ENCODE measurements around the gene NLGN3. TPM values are rescaled to one million over a fixed set of nuclear protein-coding genes. Genes with fewer than 3 reads are reported as not detected.

NLGN3 gene
- total RNA-seq, 2 donors from 2014 or later = 2.1 to 3.6 TPM

DNA sequence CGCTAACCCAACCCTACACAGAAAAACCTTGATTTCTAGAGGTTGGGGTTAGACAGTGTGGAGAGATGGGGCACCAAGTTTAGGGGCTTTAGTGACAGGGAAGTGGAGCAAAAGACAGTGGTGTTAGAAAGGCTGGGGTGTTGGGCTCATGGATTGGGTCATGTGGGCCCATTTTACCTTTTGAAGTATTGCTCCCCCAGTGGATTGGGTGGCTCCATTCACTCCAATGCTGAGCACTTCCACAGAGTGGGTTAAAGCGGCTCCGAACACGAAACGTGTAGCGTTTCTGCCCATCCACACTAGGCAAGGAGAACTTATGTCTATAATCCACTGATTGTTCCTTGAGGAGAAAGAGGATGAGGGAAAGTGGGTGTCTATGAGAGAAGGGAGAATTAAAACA is 35.6 kb upstream of the NLGN3 start:
- H3K36me3 Mint-ChIP-seq = peaks cover 52 to 65% of the 10 kb centered on the region in 2 donors
- H3K27ac Mint-ChIP-seq = peak overlapping the region; percentile 97 to 98
- DNase-seq (ENCODE audit: low spot score in 2 of 2) = no peak
- H3K9me3 Mint-ChIP-seq = no peaks in the 10 kb centered on the region
- no peak for ATAC-seq

DNA sequence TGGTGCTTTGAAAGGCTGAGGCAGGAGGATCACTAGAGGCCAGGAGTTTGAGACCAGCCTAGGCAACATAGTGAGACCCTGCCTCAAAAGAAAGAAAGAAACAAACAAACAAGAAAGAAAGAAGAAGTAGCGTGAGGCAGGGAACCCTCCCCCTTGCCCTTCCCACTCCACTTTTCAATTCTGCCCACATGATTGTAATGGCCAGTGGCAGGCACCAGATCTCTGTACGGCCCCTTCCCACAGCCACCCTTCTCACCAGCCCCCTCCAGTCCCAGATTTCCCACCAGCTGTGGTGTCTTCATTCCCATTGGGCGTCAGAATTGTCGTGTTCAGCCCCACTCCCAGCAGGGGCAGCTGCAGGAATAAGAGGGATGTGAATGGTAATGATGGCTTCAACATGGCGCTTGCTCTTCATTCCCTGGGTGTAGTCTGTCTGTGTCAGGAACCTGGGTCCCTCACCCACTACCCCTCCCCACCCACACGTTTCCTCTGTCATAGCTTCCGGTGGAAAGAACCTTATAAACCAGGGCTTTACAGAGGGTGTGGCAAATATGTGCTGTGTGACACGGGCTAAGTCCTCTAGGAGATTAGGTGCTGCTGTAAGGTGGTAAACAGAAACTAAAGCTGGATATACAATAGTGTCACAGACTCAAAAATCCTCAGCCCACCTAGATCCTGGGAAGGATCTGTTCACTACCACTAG is 33.3 kb upstream of the NLGN3 start, which contains the start of gene IL2RG:
Gene IL2RG, minus strand, starts transcription at position 437 of the 703 bp plus-strand sequence. Its CDS starts 38 bp downstream, at position 399.
- ATAC-seq (peak; percentile 89 to 94), DNase-seq (ENCODE audit: low spot score in 2 of 2) (peak; percentile 60 to 75)
- Mint-ChIP-seq H3K9me3 (no peaks in the 10 kb centered on the region), H3K27ac (peak within 1 kb of the TSS; percentile 96 to 98), H3K36me3 (peaks cover 44 to 49% of the 10 kb centered on the region in 2 donors)

DNA sequence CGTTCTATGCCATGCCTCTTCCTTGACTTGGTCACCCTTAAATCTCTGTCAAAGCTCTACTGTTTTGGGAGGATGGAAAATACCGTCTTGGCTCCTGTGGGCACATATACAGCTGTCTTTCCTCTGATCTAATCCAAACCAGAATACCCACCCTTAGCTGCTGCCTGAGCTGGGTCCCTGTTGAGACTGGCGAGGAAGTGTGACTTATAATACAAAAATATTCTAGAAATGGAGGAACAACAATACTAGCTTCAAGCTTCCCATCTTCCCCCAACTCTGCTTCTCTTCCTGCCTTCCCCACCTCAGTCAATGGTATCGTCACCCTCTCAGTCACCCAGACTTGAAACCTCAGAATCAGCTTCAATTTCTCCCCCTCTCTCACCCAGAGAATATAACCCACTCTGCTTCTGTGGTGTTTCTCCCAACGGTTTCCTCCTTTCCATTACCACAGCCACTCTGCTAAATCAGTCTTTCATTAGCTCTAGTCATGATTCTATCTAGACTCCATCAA is 32.7 kb upstream of the NLGN3 start:
- DNase-seq (ENCODE audit: low spot score in 2 of 2) (no peak), ATAC-seq (peak; percentile 50 to 54)
- H3K36me3 Mint-ChIP-seq = peaks cover 39 to 44% of the 10 kb centered on the region in 2 donors
- H3K27ac Mint-ChIP-seq = peak overlapping the region; percentile 96 to 98
- no peaks in the 10 kb centered on the region for H3K9me3 Mint-ChIP-seq

DNA sequence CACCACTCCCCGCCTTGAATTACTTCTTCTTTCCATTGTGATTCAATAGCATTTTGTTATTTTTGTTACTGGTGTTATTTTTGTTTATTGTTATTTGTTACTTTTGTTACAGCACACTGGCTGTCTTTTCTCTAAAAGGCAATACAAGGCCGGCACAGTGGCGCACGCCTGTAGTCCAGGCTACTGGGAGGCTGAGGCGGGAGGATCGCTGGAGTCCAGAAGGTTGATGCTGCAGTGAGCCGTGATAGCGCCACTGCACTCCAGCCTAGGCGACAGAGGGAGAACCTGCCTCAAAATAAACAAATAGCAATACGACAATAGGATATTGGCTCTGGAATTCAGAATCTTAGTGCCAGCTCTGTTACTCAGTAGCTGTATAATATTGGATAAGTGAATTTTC is 27.3 kb upstream of the NLGN3 start:
- ATAC-seq (no peak), DNase-seq (ENCODE audit: low spot score in 2 of 2) (no peak)
- Mint-ChIP-seq H3K9me3 (no peaks in the 10 kb centered on the region), H3K36me3 (no peaks in the 10 kb centered on the region), H3K27ac (no peak overlapping the region)

DNA sequence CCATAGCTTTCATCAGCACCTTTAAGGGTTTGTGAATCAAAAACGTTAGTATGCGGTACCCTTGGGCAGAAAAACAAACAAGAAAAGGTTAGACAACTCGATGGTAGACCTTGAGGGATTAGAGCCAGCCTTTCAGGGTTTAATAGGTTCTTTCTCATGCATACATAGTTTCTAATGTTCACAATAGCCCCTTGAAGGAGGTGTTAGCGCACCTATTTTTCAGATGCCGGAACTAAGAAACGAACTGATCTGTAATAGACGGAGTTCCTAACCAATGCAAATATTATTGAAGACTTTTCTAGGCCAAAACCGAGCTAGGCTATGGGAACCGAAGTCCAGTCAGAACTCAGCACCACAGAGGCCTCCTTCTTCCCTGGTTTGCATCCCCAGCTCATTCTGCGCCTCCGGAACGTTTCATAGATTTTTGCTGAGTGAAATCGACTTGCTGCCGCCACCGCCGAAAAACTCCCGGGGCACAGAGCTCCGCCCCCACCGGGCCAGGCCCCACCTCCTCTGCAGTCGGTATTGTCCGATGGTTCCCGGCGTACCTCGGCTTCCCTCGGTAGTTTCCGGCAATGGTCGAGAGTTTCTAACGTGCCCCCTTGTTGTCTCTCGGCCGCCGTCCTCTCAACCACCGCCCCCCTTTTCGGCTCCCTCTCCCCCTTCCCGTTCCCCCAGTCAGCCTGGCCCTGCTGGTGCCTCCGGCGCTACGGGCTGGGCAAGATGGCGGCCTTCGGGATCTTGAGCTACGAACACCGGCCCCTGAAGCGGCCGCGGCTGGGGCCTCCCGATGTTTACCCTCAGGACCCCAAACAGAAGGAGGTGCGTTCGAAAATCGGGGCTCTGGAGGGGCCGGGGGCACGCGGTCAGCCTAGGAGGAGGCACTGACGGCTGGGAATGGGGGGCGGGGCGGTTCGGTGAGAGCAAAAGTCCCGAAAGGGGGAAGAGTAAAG is 26.3 kb upstream of the NLGN3 start, which contains the start of gene MED12:
Gene MED12, plus strand, starts transcription at position 565 of the 953 bp plus-strand sequence. Its CDS starts 159 bp downstream, at position 724.
- no peaks in the 10 kb centered on the region for H3K9me3 Mint-ChIP-seq
- H3K36me3 Mint-ChIP-seq = no peaks in the 10 kb centered on the region
- ATAC-seq = peak; percentile 93 to 97
- H3K27ac Mint-ChIP-seq = peak within 1 kb of the TSS; percentile 82 to 84
- peak; percentile 78 for DNase-seq (ENCODE audit: low spot score in 2 of 2)

DNA sequence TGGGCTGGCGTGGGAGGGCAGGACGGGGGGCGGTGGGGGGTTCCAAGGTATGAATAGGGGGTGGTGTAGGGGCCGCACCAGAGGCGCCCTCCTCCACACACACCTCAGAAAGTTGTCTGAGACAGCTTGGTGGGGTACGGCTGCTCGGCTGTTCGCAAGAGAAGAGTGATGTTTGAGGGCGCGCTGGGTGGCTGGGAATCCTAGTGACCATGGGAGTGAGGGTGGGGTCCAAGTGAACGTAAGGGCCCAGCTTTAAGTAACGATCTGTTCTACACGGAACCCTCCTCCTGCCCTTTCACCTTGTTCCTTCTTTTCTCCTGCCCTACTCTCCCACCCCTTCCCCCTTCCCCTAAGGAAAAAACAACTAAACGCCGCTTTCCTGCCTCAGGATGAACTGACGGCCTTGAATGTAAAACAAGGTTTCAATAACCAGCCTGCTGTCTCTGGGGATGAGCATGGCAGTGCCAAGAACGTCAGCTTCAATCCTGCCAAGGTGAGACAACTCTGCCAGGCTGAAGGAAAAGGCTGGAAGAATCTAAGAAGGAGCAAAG is 25.6 kb upstream of the NLGN3 start:
- DNase-seq (ENCODE audit: low spot score in 2 of 2) = no peak
- Mint-ChIP-seq H3K9me3 (no peaks in the 10 kb centered on the region), H3K36me3 (peaks cover 0 to 2% of the 10 kb centered on the region in 2 donors), H3K27ac (peak overlapping the region; percentile 82 to 84)
- peak; percentile 6 to 23 for ATAC-seq

DNA sequence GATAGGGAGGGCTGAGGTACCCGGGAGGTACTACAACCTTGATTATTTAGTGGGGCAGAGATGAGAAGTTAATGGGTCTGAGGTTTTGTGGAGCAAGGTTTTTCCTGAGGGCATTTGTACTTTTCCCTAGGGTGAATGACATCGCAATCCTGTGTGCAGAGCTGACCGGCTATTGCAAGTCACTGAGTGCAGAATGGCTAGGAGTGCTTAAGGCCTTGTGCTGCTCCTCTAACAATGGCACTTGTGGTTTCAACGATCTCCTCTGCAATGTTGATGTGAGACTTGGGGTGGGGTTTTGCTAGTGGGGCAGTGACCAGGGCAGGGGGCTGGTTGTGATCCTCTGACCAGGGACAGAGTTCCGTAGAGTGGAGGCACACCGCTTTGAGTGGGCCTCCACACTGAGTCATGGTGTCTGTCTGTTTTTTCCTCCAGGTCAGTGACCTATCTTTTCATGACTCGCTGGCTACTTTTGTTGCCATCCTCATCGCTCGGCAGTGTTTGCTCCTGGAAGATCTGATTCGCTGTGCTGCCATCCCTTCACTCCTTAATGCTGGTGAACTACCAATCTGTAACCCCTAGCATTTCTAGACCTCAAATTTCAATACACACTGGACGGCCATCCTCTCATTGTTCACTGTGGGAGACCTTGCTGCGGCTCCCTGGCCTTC is 16.3 kb upstream of the NLGN3 start:
- DNase-seq (ENCODE audit: low spot score in 2 of 2) = no peak
- Mint-ChIP-seq H3K9me3 (no peaks in the 10 kb centered on the region), H3K36me3 (peaks cover 19% of the 10 kb centered on the region in 2 donors), H3K27ac (peak overlapping the region; percentile 63 to 90)
- peak in 1 of 2 donors; percentile 52 for ATAC-seq

DNA sequence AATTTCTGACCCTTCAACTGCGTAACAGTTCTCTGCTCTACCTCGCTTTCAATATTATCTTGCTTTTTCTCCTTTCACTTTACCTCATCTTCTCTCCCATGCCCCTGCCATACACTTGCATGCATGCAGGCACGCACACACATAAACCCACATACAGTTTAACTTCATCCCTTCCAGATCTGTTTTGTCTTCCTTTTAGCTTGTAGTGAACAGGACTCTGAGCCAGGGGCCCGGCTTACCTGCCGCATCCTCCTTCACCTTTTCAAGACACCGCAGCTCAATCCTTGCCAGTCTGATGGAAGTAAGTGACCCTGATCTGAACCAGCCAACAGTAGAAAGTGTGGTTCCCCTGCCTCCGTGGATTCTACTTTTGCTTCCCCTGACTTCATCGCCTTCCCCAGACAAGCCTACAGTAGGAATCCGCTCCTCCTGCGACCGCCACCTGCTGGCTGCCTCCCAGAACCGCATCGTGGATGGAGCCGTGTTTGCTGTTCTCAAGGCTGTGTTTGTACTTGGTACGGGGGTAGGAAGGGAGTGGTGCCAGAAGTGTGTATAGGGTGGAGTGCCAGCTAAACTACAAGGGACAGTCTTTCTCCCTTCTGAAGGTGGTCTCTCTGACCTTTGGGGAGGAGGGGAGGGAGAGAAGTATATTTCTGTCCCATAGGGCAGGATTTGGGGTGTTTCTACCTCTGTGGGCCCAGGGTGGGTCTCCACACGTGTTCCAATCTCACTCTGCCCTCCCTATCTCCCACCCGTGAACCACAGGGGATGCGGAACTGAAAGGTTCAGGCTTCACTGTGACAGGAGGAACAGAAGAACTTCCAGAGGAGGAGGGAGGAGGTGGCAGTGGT is 15.5 kb upstream of the NLGN3 start:
- ATAC-seq (peak; percentile 85 to 87), DNase-seq (ENCODE audit: low spot score in 2 of 2) (peak; percentile 66 to 71)
- H3K36me3 Mint-ChIP-seq = peaks cover 16 to 19% of the 10 kb centered on the region in 2 donors
- H3K9me3 Mint-ChIP-seq = no peaks in the 10 kb centered on the region
- H3K27ac Mint-ChIP-seq = peak overlapping the region; percentile 63 to 90

DNA sequence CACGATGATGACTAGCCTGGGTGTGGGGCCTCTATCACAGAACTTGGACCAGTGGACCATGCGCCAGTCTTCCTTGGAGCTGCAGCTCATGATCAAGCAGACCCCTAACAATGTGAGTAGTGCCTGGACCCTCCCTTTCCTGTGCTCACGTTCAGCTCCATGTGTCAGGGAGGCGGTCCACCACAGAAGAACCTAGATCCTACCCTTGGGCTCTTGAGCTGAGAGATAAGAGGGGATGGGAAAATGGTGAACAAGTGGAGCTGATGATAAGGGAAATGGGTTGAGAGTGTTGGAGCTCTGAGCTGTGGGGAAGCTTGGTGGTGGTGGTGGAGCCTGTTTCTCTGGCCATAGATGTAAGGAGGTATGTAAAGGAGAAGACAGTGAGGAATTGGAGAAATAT is 13.1 kb upstream of the NLGN3 start:
- Mint-ChIP-seq H3K27ac (peak overlapping the region in 1 of 2 donors; percentile 75), H3K36me3 (peaks cover 17 to 19% of the 10 kb centered on the region in 2 donors), H3K9me3 (no peaks in the 10 kb centered on the region)
- DNase-seq (ENCODE audit: low spot score in 2 of 2) (no peak), ATAC-seq (no peak)

DNA sequence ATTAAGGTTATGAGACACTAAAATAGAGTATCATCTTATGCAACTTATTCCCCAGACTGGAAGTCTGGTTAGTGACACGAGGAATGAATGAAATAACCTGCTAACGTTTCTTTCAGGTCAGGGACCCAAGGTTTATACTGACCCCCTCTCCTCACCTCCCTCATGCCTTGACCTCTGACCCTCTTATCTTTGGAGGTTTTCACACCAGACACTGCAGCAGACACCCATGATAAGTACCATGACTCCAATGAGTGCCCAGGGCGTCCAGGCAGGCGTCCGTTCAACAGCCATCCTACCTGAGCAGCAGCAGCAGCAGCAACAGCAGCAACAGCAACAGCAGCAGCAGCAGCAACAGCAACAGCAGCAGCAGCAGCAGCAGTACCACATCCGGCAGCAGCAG is 4.2 kb upstream of the NLGN3 start:
- DNase-seq (ENCODE audit: low spot score in 2 of 2) (no peak), ATAC-seq (no peak)
- Mint-ChIP-seq H3K36me3 (peaks cover under 1 to 7% of the 10 kb centered on the region in 2 donors), H3K27ac (no peak overlapping the region), H3K9me3 (no peaks in the 10 kb centered on the region)

DNA sequence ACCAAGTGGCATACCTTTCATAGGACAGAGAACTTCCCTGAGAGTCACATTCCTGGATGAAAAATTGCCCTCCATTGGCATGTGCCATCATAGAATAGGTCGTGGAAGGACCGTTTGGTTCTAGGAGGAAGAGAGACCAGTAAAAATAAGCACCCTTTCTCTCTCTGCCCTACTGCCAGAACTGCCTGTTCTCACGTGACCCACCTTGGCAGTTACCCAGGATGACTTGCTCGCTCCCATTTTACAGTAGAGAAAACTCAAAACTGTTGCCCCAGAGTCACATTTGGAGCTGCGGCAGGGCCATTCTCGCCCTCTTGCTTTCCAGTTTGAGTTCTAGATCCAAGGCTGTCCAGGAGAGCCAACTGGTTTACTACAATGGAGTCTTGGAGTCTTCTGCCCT is 1.1 kb upstream of the NLGN3 start:
- Mint-ChIP-seq H3K9me3 (no peaks in the 10 kb centered on the region), H3K27ac (peak overlapping the region in 1 of 2 donors; percentile 60), H3K36me3 (peaks cover 0 to 7% of the 10 kb centered on the region in 2 donors)
- ATAC-seq = no peak
- DNase-seq (ENCODE audit: low spot score in 2 of 2) = no peak

DNA sequence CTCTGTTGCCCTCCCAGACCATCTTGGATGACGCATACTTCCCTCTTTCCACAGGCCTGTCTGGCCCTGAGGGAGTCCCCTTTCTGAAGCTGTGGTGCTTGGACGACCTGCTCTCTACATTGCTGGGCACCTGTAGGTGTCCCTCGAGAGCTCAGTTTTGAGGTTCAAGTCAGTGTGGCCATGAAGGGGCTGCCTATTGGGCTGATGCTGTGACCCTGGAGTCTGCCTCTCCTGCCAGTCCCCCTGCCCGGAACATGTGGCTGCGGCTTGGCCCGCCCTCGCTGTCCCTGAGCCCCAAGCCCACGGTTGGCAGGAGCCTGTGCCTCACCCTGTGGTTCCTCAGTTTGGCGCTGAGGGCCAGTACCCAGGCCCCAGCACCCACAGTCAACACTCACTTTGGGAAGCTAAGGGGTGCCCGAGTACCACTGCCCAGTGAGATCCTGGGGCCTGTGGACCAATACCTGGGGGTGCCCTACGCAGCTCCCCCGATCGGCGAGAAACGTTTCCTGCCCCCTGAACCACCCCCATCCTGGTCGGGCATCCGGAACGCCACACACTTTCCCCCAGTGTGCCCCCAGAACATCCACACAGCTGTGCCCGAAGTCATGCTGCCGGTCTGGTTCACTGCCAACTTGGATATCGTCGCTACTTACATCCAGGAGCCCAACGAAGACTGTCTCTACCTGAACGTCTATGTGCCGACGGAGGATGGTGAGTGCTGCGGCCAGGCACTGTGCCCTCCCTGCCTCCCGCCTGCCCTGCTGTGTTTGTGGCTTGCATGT is 3.0 kb downstream of the NLGN3 start:
- Mint-ChIP-seq H3K9me3 (no peaks in the 10 kb centered on the region), H3K27ac (no peak overlapping the region), H3K36me3 (no peaks in the 10 kb centered on the region)
- DNase-seq (ENCODE audit: low spot score in 2 of 2) = no peak
- no peak for ATAC-seq

DNA sequence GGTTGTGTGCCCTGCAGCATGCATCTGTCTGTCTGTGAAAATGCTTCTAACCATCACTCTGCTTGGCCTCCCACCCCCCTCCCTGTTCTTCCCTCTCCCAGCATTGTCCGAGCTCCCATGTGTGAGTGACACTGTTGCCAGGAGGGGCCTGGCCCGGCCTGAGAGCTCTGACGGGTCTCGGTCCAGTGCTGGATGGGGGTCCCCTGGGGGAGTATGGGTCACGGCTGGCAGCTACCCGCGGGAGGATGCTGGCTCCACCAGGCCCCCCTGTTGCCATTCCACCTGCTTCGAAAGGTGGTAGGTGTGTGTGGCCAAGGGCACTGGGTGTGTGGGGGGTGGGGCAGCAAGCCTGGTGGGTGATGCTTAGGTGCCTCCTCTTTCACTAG is 3.6 kb downstream of the NLGN3 start:
- H3K9me3 Mint-ChIP-seq = no peaks in the 10 kb centered on the region
- no peak overlapping the region for H3K27ac Mint-ChIP-seq
- DNase-seq (ENCODE audit: low spot score in 2 of 2) (no peak), ATAC-seq (no peak)
- no peaks in the 10 kb centered on the region for H3K36me3 Mint-ChIP-seq

DNA sequence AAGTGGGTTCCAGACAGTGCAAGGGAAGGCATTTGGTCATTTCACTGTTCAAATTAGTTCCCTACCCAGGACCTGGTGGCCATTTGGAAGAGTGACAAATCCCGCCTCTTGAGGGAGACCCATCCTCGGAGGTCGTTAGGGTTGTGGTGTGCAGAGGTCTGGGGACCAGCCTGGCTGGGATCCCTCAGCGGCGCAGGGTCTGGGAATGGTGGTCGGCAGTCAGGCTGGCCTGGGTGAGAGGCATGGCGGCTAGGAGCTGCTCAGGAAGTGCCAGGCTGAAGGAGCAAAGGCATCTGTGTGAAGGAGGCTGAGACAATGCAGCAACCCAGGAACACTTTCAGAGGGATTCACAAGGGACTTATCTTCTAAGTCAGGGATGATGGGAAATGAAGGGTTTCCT is 6.7 kb downstream of the NLGN3 start:
- H3K27ac Mint-ChIP-seq = peak overlapping the region in 1 of 2 donors; percentile 76

DNA sequence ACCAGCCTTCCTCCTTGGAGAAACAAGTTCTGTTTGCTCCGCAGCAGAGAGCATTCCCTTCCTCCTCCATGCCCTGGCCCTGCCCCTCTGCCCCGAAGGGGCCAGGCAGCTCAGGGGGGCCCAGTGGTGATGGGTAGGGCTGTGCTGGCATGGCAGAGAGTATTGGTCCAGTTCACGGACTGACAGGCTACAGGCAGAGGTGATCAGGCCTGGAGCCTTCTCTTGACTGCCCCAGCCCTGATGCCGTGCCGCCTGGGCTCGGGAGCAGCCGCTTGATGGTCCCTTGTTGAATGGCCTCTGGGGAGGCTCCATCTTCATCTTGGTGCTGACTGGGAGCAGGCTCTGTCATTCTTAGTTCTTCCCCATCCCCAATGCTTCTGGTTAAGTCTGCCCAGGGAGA is 9.6 kb downstream of the NLGN3 start:
- Mint-ChIP-seq H3K27ac (no peak overlapping the region), H3K36me3 (no peaks in the 10 kb centered on the region), H3K9me3 (no peaks in the 10 kb centered on the region)
- ATAC-seq (no peak), DNase-seq (ENCODE audit: low spot score in 2 of 2) (no peak)

More for the DNA sequence above, 6.7 kb downstream of the NLGN3 start:
- no peaks in the 10 kb centered on the region for H3K36me3 Mint-ChIP-seq
- DNase-seq (ENCODE audit: low spot score in 2 of 2) (no peak), ATAC-seq (no peak)
- no peaks in the 10 kb centered on the region for H3K9me3 Mint-ChIP-seq
